HG03558 (cell line): ENCODE results near the gene MCM3AP.

Source experiments
- ATAC-seq: cut with Tn5 transposase; IDR thresholded peaks from one replicate; pipeline ENCODE4 v1.9.1; 2021; ENCODE audit warnings: moderate number of reproducible peaks; ENCODE audit not compliant: unreplicated experiment; ENCODE audit errors: extremely low read depth

Gene MCM3AP

GRCh38 chr21:46189959-46190490 lies 95.4 kb downstream of the MCM3AP start:
- ATAC-seq = no peak

GRCh38 chr21:46189213-46189958 lies 96.0 kb downstream of the MCM3AP start:
- no peak for ATAC-seq

GRCh38 chr21:46188226-46189212 lies 96.9 kb downstream of the MCM3AP start:
- ATAC-seq = no peak

- no peak for ATAC-seq
Measured at GRCh38 chr21:46187814-46188213, 97.6 kb downstream of the MCM3AP start.

GRCh38 chr21:46187261-46187660 lies 98.2 kb downstream of the MCM3AP start:
- no peak for ATAC-seq

GRCh38 chr21:46185716-46186115 lies 99.7 kb downstream of the MCM3AP start:
- ATAC-seq = no peak
